Stimulated activated CD8-positive, alpha-beta memory T cell treated with anti-CD3 and anti-CD28 coated beads, Interleukin-12 subunit alpha, Interleukin-12 subunit beta, amount 100 ng/mL, for 4 hours (primary cell): ENCODE measurements around the gene ACOT13.
A peak's percentile ranks its signal among the peaks of the same experiment; 100 is the strongest.
"Not testable (repeated sequence)": the region's sequence is repeated elsewhere in the genome, so short reads cannot be mapped to it uniquely, and the experiment has no call there.

ENCODE experiments used
- DNase-seq: peaks from one replicate; pipeline ENCODE4 v3.0.0-alpha.2; 2020; ENCODE audit warnings: low read depth

ACOT13 gene

DNA sequence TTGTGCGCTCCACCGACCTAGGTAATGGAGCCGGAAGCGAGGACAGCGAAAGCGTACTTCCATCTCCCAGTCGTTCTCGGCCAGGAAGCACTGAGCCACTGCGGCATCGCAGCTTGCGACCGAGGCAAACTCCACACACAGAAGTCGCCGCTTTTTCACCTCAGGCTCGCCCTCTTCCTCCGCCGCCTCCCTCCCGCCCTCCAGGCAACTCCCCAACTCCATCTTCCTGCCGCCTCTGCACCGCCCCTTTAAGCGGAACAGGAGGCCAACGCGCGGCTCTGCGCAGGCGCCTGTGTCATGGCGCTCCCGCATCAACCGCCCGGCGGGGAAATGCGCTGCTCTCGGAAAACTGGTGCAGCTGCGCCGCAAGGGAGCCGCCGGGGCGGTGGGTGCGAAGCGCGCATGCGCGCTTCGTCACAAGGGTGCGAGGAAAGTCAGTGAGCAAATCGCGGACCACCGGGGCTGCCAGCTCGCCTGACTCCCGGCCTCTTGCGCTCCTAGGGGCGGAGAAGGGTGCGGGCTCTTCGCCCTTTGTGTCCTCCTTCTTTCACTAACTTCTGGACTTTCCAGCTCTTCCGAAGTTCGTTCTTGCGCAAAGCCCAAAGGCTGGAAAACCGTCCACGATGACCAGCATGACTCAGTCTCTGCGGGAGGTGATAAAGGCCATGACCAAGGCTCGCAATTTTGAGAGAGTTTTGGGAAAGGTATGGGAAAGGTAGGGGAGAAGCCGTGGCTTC, at the start of gene ACOT13, which contains the start of gene TDP2:
TSS of gene ACOT13 (plus strand) at position 437 of the 737 bp plus-strand sequence. CDS start at position 624, 187 bp downstream.
TSS of gene TDP2 (minus strand) at position 259 of the 737 bp plus-strand sequence. CDS start at position 222, 37 bp downstream.
- DNase-seq, result peak; percentile 93

- DNase-seq, result no peak
Measured at GRCh38 chr6:24619661-24620060, 47.2 kb upstream of the ACOT13 start.

DNA sequence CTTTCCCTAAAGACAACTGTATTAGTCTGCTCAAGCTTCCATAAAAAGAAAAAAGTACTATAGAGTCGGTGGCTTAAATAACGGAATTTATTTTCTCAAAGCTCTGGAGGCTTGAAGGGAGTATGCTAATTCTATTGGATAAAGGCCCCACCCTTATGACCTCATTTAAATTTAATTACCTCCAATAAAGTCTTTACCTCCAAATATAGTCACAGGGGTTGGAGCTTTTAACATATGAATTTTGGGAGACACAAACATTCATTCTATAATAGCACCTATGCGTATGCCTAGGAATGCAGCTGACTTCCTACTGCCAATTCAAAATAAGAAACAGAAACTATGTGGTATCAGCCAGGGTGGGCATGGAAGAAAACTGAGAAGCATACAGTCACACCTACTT, 46.2 kb upstream of the ACOT13 start:
- no peak for DNase-seq

- DNase-seq, result no peak
Measured at GRCh38 chr6:24621626-24622289, 45.1 kb upstream of the ACOT13 start.

GRCh38 chr6:24630856-24631505, 35.9 kb upstream of the ACOT13 start:
- DNase-seq, result no peak

- no peak for DNase-seq
Measured at GRCh38 chr6:24631671-24632070, 35.2 kb upstream of the ACOT13 start.

GRCh38 chr6:24632573-24632972, 34.3 kb upstream of the ACOT13 start:
- no peak for DNase-seq

GRCh38 chr6:24636681-24637080, 30.2 kb upstream of the ACOT13 start:
- no peak for DNase-seq

DNA sequence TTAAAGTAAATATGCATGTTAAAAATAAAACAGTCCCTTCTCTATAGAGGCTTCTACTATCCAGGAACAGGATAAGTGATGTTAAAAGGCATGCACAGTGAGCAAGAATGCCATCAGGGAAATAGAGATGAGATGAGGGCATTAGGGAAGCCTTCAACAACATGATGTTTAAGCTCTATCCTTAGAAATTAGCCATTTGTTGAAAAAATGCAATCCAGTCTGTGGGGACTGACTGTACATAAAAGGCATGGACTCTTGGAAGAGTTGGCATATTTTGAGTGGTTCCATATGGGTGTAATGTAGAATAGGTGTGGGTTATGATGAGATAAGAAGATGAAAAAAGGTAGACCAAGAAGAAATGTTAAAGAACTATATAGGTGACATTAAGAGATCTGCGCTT, 26.7 kb upstream of the ACOT13 start:
- no peak for DNase-seq

DNA sequence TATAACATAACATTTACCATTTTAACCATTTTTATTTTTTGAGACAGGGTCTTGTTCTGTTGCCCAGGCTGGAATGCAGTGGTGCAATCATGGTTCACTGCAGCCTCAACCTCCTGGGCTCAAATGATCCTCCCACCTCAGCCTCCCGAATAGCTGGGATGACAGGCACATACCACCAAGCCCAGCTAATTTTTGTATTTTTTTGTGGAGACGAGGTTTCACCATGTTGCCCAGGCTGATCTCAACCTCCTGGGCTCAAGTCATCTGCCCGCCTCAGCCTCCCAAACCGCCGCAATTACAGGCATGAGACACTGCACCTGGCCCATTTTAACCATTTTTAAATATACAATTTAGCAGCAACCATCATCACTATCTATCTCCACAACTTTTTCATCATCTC, 26.2 kb upstream of the ACOT13 start:
- DNase-seq, result not testable (repeated sequence)

DNA sequence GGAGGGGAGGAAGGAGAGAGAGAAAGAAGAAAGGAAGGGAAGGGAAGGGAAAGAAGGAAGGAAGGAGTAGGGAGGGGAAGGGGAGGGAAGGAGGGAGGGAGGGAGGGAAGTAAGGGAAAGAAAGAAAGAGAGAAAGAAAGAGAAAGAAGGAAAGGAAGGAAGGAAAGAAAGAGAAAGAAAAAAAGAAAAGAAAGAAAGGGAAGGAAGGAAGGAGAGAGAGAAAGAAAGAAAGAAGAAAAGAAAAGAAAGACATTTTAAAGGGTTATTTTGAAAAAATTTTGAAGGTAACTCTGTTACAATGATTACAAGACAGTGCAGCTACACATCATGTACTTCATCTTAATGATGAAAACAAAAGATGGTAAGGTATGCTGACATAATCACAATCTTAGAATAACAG, 24.8 kb upstream of the ACOT13 start:
- DNase-seq, result no peak

- no peak for DNase-seq
Measured at GRCh38 chr6:24643920-24644319, 23.0 kb upstream of the ACOT13 start.

DNA sequence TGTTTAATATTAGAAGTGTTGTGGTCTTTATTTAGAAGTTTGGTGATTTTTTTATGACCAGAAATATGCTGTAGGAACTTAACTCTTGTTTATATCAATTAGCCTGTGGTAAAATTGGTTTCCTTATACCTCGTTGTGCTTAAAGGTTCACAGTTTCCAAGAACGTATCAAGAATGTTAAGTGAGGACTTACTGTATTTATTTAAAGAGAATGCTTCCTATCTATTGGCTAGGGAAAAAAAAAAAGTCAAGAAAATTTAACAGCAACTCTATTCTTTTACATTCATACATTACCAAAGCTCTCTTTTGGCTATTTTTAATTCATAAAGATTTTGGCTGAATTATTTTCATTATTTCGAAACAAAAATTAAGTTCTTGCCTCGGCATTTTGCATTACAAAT, 22.5 kb upstream of the ACOT13 start:
- DNase-seq, result no peak

- DNase-seq, result no peak
Measured at GRCh38 chr6:24646771-24647170, 20.1 kb upstream of the ACOT13 start.

DNA sequence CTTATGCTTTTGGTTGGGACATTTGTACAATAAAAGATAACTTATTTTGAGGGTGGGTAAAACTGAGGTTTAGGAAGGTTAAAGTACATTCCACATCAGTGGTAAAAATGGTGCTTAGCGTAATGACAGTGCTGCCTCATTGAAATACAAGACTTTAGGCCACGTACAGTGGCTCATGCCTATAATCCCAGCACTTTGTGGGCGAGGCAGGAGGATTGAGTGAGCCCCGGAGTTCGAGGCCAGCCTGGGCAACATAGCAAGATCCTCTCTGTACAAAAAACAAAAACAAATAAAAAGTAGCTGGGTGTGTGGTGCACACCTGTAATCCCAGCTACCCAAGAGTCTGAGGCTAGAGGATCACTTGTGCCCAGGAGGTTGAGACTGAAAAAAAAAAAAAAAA, 18.6 kb upstream of the ACOT13 start:
- DNase-seq, result no peak

DNA sequence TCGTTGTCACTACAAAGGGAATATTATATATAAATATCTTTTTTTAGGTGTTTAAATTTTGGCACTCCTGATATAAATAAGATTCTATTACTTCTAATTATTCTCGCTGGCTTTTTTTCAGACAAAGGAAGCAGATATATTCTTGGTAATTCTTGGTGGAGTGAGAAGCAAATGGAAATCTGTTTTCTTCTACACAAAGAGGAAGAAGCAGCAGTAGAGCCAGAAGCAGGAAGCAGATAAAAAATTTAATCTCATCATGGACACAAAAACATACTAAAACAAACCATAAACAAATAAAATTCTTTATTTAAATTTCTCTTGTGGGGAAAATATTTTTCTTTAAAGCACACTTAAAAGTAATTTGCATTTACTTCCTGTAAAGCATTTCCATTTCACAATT, 17.2 kb upstream of the ACOT13 start:
- DNase-seq, result no peak

DNA sequence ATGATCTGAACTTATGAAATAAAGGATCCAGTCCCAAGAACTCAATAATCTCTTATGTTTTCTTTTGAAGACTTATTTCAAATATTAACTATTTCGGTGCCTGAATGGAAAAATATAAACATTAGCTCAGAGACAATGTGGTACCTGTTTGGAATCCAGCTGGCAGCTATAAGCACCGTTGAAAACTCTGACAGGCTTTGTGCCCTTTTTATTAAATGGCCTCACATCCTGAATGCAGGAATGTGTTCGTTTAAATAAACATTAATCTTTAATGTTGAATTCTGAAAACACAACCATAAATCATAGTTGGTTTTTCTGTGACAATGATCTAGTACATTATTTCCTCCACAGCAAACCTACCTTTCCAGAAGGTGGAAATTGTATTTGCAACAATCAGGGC, 16.5 kb upstream of the ACOT13 start:
- no peak for DNase-seq

- no peak for DNase-seq
Measured at GRCh38 chr6:24655215-24655614, 11.7 kb upstream of the ACOT13 start.

DNA sequence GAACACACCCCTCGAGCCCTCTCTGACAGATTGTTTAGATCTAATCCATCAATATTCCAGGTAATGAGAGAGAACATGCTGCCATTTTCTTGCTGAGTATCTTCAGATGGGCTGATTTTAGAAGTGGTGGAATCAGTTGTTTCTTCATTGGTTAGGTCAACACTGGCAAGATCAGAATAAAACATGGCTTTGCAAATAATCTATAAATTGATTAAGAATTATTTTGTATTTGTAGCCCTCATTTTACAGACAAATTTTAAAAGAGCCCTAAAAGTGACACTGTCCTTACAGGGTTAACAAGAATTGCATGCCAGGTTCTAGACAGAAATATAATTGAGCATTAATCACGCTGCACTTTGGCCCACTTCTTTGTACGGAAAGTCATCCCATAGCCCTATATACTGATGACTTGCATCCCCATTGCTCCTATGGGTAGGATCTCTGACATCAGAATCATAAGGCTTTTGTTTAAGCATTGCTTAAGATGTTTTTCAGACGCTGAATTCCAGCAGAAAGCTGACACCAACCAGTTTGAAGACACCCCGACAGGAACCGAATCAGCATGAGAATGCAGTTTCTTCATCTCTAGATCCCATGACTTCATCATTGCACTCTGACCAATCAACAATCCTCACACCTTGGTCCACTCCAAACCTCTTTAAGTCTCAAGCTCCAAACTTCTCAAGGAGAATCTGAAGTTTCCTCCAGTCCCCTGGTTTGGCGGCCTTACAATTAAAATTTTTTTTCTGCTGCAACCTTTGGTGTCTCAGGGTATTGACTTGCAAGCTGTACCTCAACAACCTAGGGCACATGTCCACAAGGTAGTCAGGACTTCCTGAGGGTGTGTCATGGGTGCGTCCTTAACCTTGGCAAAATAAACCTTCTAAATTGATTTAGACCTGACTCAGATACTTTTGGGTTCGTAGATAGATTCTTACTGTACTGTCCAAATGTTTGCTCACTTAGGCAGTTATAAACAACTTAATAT, 8.0 kb upstream of the ACOT13 start:
- no peak for DNase-seq

- no peak for DNase-seq
Measured at GRCh38 chr6:24659561-24659960, 7.3 kb upstream of the ACOT13 start.

DNA sequence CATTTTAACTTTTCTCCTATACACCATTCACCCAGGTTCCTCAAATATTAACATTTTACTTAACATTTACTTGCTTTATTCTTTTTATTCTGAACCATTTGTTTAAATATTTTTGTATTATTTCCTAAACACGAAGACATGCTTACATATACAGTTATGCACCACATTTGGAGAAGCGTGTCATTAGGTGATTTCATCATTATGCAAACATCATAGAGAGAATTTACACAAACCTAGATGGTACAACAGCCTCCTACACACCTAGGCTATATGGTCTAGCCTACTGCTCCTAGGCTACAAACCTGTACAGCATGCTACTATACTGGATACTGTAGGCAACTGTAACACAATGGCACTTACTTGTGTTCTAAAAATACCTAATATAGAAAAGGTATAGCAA, 6.8 kb upstream of the ACOT13 start:
- DNase-seq, result no peak

GRCh38 chr6:24661759-24662158, 5.1 kb upstream of the ACOT13 start:
- DNase-seq, result not testable (repeated sequence)
